WTC11 (cell line): ENCODE measurements around the gene SPACA7.

Experiments
- ATF2 ChIP-seq: sonication (generic); formaldehyde crosslinking; IDR thresholded peaks from 2 replicates; pipeline ENCODE4 v1.8.1; 2022; ENCODE audit warnings: low read depth, missing genetic modification reagents, borderline replicate concordance
- CTCF ChIP-seq: fragments of 200-600 bp; IDR thresholded peaks from 2 replicates; pipeline ENCODE4 v1.8.0; 2022; ENCODE audit warnings: antibody characterized with exemption
- MLX ChIP-seq: sonication (generic); formaldehyde crosslinking; IDR thresholded peaks from 2 replicates; pipeline ENCODE4 v1.8.1; 2023; ENCODE audit warnings: mild to moderate bottlenecking, missing genetic modification reagents, moderate library complexity
- MXD4 ChIP-seq: fragments of 250-450 bp; sonication (Bioruptor Pico); IDR thresholded peaks from 2 replicates; pipeline ENCODE4 v1.8.0; 2021; ENCODE audit warnings: mild to moderate bottlenecking, moderate library complexity, borderline replicate concordance
- NFYB ChIP-seq: sonication (generic); formaldehyde crosslinking; conservative IDR thresholded peaks from 2 replicates; pipeline ENCODE4 v1.8.0; 2022; ENCODE audit warnings: low read depth, missing genetic modification reagents
- NR2C2 ChIP-seq: sonication (generic); formaldehyde crosslinking; IDR thresholded peaks from 2 replicates; pipeline ENCODE4 v1.8.0; 2022; ENCODE audit warnings: mild to moderate bottlenecking, missing genetic modification reagents
- SMAD3 ChIP-seq: sonication (generic); formaldehyde crosslinking; IDR thresholded peaks from 2 replicates; pipeline ENCODE4 v1.8.0; 2022; ENCODE audit warnings: missing genetic modification reagents, mild to moderate bottlenecking, borderline replicate concordance
- SP1 ChIP-seq: sonication (generic); formaldehyde crosslinking; conservative IDR thresholded peaks from 2 replicates; pipeline ENCODE4 v1.8.1; 2022; ENCODE audit warnings: missing genetic modification reagents
- USF2 ChIP-seq: sonication (generic); formaldehyde crosslinking; IDR thresholded peaks from 2 replicates; pipeline ENCODE4 v1.8.1; 2023; ENCODE audit warnings: mild to moderate bottlenecking, missing genetic modification reagents, moderate library complexity
- ZNF396 ChIP-seq: fragments of 250-450 bp; sonication (Bioruptor Pico); IDR thresholded peaks from 2 replicates; pipeline ENCODE4 v1.8.0; 2021; ENCODE audit warnings: mild to moderate bottlenecking, moderate library complexity, borderline replicate concordance
- ZNF671 ChIP-seq: fragments of 250-450 bp; sonication (Bioruptor Pico); IDR thresholded peaks from 2 replicates; pipeline ENCODE4 v1.8.0; 2021; ENCODE audit warnings: mild to moderate bottlenecking

- TF ChIP-seq ATF2 (CRISPR knock-in tag), result no peak
- no peak for TF ChIP-seq USF2 (CRISPR knock-in tag)
- TF ChIP-seq CTCF, result no peak
- no peak for TF ChIP-seq ZNF671
- TF ChIP-seq ZNF396 (CRISPR knock-in tag), result no peak
- no peak for TF ChIP-seq SMAD3 (CRISPR knock-in tag)
- TF ChIP-seq MLX (CRISPR knock-in tag), result no peak
- no peak for TF ChIP-seq NFYB
- TF ChIP-seq NR2C2 (CRISPR knock-in tag), result no peak
- no peak for TF ChIP-seq SP1 (CRISPR knock-in tag)
- TF ChIP-seq MXD4 (CRISPR knock-in tag), result no peak
Observed at GRCh38 chr13:112446347-112446861, 70.2 kb downstream of the SPACA7 start.
